ENCODE measurements around the gene ZXDC.

ZXDC gene

DNA sequence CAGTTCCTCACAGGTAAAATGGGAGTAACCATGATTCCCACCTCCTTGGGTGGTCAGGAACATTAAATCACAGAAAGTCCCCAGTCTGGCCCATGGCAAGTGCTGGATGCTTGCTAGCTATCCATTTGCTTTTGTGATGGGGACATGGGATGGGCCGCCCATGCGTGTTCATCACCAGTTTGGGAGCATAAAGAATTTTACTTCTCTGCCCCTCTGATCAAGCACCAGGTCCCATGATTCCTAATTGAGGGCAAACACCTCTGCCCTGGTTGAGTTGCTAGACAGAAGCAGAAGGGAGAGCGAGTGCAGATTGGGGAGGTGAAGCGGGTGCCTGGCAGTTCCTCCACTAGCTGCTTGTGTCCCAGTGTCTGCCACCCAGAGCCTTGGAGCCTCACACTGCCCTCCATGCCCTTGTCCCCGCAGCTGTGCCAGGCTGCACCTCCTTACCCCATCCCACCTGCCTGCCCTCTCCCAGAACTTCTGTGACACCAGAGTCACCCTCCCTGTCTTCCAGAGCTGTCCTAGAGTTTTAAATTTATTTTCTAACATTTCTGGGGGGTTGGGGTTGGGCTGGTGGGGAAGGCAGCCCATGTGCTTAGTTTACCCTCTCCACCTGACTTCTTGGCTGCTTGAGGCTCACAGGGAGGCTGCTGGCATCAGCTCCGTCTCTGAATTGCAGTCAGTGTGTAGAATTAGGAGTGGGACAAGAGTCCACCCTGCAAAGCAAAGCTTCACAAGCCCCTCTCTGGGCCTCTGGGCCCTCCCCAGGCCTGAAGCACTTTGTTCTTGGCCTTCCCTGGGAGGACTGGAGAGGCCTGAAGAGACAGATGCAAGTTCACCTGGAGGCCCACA lies 62.6 kb downstream of the ZXDC start:
- no peak for DNase-seq

DNA sequence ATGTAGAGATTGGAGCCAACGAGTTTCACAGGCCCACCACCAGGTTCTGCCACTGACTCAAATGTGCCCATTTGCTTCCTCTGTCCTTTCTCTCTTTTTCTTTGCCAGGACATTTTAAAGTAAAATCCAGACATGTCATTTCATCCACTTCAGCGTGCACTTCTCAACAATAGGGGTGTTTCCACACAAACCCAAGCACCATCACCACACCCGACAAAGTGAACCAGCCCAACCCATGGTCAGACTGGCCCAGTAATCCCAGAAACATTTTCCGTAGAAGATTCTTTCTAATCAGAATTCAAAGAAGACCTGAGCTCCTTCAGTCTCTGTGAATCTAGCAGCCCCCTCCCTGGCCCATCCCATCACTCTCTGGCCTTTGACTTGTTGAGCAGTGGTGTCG lies 67.6 kb downstream of the ZXDC start:
- no peak for DNase-seq

DNA sequence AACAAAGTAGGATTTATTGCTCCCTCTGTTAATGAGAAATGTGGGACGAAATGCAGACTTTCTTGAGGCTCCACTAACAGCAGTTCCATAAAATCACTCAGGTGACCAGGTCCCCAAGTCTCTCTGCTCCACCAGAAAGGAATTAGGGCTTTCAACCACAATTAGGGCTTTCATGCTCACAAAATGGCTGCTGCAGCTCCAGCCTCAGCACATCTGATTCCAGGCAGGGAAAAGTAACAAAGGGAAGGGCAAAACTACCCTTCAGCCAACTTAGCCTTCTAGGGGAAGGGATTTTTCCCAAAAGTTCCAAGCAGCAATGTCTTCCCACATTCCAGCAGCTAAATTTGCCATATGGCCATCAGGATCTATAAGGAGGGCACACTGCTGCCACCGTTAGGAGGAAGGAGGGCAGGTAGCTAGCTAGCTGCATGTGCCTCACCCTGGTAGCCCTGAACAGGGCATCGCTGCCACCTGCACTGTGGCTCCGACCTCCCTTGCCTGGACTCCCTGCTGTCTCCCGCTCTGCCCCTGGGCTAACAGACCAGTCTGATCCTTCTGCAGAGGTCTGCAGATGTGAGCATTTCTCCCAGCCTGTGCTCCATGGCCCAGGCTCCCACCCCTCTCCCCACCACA lies 68.2 kb downstream of the ZXDC start:
- no peak for DNase-seq

DNA sequence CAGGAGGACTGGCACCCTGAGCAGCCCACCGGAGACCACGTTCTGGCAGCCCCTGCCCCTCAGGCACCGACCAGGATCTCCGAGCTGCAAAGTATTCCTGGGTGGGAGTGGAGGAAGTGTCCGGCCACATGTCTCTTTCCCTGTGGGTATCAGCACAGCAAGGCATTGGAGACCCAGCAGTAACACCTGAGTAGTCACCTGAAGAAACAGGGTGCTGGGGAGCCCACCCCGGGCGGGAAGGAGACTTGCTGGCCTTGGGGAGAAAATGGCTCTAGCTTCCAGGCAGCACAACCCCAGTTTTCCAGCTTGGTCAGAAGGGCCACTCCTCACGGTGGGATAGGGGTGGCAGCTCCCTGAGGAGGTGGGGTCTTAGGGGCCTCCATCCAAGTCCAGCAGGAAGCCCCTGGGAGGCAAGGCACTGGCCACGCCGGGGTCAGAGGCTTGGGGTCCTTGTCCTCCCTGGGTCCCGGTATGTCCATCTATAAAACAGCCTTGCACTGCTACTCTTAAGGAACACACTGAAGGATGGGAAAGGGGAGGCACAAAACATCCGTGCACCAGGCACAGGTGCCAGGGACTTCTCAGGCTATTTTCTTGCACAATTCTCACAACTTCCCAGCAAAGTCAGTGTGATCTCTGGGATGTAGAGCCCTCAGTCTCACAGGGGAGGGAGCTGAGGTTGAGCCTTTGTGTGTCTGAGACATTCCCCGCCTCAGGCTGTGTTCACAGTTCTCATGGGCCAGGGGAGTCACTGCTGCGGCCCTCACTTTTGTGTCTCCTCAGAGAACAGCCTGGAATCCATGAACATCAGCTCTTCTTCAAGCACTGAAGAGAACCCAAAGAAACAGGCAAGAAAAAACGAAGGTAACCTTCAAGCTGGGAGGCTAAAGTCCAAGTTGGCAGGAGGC lies 69.0 kb downstream of the ZXDC start:
- no peak for DNase-seq

DNA sequence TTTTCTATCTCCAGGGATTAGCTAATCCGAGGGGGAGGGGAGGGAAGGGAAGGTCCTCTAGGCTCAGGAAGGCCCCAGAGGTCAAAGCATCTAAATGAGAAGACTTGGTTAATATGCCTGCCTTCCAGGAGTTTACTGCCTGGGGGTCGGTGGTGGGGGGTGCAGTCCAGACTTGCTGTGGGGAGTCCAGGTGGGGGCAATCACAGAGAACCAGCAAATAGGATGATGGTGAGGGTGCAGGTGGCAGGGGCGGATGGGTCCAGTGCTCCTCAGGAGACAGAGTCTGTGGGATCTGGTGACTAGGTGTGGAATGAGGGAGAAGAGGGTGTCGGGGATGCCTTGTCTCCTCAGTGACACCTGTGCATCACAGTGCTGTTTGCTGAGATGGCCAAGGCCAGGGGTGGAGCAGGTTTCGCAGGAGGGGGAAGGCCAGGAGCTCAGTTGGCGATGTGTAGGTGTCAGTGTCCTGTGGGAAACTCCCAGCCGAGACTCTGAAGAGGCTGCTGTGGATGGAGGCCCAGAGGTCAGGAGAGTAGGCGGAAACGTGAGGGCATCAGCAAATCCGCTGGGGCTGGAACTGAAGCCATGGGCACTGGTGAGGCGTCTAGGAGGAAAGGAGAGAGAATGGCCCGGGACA lies 72.9 kb downstream of the ZXDC start:
- no peak for DNase-seq

DNA sequence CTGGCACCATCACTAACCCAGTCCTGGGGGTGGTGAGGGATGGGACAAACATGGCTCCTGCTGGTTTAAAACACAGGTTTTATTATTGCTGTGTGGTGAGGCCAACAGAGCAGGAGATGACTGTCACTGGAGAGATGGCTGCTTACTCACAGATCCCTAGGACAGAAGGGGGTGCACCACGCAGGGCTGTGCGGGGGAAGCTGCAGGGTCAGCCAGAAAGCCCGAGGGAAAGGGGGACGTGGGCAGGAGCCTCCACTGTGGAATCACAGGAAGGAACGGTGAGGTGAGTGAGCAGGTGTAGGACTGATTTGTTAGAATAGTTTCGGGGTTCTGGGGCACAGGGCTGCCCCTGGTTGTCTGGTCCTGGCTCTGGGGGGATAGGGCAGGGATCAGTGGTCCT lies 73.5 kb downstream of the ZXDC start:
- DNase-seq, result no peak

DNA sequence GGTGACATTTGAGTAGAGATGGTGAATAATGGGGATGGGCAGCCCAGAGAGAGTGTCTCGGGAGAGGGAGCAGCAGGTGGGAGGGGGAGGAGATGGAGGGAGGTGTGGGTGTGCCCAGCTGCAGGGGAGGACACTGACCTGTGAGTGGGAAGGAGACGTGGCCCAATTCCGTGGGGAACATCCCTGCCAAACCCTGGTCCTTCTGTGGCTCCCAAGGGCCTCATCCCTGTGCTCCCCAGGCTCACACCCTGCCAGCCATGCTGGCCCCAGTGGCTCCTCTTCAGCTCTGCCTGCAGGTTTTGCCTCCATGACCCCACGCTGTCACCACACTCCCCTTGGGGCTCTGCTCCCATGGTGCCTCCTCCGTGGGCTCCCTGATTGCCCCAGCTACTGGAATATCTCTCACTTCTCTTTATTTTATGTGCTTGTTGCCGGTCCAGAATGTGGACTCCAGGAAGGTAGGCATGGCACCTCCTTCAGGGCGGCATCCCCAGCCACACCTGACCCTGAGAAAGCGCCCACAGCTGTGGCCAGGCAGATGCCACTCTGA lies 74.0 kb downstream of the ZXDC start:
- DNase-seq, result no peak

DNA sequence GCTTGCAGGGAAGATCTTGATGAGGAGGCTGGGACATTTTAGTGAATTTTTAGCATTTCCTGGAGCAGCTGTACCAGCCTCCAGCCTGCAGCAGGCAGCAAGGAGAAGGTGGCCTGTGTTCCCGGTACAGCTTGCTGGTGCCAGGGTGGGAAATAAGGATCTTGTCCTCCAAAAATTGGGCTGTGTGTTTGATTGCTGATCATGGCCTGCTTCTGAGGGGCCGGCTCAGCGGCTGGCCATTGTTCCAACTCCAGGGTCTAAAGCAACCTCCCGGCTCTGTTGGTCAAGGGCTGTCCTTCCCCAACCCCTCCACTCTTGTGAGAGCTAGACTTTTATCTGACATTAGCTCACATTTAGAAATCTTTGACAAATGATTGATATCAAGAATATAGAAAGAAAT lies 75.9 kb downstream of the ZXDC start:
- no peak for DNase-seq

DNA sequence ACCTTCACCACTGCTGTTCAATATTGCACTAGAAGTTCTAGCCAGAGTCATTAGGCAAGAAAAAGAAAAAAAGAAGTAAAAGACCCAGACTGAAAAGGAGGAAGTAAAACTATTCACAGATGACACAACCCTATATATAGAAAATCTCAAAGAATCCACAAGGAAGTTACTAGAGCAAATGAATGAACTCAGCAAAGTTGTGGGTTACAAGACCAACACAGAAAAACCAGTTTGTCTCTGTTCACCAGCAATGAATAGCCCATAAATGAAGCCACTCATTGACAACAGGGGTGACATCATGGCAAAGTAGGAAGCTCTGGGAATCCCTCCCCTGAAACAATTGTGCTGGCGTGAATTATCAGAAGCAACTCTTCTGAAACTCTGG lies 76.3 kb downstream of the ZXDC start:
- DNase-seq, result no peak

DNA sequence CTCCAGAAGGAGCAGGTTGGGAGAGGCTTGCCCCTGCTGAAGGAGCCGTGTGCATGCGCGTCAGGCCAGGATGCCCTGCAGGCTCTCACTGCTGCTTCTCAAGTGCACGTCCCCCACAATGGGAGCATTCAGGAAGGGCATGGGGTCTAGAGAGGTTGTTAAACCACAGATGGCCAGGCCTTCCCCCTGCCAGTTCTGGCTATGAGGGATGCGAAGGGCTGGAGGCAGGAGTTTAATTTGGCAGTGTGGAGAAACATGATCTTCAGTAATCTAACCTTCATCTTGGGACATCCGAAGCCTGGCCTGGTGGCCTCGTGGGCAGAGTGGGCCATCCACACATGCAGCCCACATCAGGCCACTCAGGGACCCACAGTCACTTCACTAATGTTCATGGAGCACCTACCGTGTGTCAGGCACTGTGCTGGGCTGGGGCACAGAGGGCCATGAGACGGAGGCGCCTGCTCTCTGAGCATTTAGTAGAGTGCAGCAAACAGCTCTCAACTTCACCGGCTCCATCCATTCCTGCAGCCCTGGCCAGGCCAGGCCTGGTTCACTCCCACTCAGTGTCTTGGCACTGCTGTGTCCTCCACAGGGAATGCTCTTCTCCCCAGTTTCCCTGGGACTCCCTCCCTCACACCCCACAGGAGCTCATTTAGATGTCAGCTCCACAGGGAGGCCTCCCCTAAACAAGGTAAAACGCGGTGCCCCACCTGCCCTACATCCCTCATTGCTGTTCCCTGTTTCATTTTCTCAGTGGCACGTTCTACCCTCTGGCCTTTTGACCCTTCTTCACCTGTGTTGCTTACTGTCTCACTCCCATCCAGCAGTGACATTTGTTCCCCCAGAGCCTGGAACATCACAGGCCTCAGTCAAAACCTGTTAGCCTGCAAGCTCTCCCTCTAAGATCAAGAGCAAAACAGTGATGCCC lies 77.0 kb downstream of the ZXDC start:
- no peak for DNase-seq

DNA sequence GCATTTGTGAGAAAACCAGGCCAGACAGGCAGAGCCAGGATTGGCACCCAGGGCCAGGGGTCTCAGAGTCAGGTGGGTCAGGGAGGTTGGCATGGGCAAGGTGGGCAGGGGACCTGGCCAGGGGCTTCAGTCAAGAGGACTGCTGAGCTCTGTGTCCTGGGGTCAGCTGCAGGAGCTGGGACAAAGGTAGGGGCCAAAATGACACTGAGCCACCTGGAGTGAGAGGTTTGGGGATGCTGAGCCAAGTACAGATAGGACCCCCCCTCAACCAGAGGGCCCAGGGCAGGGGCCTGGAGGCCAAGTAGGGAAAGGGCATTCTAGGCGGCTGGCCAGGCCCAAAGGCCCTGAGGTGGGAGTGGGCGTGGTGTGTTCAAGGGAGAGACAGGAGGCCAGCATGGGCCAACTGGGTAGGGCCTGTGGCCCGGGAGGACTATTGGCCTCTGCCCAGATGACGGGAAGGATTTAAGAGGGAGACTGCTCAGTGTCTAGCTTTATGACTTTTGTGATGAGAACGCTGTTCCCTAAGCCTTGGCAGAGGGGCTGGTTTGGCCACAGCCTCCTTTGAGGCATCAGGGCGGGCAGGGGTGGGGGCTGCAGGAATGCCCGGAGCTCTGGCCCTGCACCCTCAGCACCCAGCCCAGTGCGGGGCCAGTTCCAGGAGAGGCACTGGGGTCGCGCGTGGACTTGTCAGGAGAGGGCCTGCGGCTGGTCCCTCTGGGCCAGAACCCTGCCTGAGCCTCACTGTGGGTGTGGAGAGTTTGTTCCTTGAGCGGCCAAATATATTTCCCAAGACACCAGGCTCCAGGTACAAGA lies 77.9 kb downstream of the ZXDC start:
- DNase-seq, result no peak

DNA sequence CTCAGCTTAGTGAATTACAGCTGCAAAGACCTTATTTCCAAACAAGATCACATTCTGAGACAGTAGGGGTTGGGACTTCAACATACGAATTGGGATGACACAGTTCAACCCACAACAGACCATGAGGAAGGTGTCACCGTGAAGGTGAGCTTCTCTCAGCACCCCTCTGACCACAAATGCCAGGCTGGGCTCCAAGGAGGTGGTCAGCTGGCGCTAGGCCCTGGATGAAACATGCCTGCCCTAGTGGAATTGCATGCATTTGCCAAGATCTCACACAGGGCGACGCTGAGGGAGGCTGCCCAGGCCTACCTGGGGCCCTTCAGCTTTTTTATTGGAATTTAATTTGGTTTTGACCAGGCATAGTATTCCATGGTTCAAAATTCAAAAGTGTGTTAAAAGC lies 79.2 kb downstream of the ZXDC start:
- DNase-seq, result no peak

DNA sequence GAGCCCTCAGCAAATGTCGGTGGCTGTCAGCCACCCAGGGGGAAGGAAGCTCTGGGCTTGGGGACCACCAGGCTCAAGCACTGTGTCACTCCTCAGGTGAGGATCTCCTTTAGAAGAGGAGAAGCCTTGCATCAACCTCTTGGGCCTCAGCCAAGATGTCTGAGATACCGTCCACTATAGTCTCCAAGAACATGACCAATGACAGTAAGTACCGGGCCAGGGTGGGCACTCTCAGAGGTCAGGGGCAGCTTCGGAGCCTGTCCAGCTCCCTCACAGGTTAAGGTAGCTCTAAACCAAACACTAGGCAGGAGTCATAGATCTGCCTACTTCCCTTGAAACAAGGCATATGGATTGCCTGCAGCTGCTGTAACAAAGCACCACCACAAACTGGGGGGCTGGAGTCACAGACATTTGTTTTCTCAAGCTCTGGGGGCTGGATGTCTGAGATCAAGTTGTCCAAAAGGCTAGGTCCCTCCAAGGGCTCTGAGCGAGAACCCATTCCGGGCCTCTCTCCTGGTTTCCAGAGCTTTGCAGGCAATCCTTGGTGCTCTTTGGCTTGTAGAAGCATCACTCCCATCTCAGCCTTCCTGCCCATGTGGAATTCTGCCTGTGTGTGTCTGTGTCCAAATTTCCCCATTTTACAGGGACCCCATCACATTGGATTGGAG lies 79.7 kb downstream of the ZXDC start:
- DNase-seq, result no peak

DNA sequence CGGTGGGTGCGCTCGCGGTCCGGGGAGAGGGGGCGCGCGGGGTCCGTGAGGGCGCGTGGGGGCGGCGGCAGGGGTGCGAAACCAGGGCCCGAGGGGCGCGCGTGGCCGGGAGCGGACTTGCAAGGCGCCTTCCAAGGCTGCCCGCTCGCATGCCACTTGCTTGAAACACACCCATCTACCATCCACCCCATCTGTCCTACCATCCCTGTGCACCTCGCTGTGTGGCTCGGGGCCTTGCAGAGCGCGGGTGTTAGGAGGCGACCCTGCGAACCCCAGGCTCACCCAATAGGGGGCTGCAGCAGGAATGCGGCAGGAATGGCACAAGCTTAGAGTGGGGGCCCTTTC lies 80.7 kb downstream of the ZXDC start:
- no peak for DNase-seq

DNA sequence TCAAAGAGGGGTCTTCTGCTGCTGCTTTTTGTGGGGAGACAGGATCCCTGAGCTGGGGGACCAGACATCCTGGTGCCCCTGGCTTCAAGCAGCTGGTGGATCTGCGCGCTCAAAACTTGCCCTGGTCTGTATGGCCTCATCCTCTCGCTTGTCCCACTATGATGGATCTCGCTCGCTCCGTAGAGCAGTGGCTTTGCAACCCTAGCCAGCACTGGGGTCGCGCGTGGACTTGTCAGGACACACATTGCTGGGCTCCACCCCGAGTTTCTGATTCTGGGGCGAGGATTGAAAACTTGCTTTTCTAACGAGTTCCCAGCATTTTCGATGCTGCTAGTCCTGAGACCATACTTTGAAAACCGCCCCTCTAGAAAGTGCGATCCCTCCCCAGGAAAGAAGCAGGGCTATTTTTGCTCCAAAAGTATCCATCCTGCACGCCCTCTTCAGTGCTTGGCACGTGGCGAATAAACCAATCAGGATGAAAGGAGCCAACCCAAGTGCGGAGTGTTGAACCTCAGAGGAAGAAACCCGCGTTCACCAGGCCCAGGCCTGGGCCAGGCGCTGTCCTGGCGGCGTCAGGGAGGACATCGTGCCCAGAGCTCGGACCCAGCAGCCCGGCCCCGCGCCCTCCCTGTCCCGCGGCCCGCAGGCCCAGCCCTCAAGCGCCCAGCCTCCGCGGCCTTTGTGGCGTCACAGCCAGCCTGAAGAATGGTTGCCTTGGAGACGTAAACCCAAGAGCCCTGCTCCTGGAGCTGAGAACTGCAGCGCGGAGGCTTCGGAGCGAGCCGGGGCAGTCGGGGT lies 81.3 kb downstream of the ZXDC start, which contains the start of gene CFAP100:
CFAP100 (plus strand) TSS at position 731 of the 798 bp plus-strand sequence. CDS start 1,092 bp downstream, outside the sequence.
- peak; percentile 21 for DNase-seq

DNA sequence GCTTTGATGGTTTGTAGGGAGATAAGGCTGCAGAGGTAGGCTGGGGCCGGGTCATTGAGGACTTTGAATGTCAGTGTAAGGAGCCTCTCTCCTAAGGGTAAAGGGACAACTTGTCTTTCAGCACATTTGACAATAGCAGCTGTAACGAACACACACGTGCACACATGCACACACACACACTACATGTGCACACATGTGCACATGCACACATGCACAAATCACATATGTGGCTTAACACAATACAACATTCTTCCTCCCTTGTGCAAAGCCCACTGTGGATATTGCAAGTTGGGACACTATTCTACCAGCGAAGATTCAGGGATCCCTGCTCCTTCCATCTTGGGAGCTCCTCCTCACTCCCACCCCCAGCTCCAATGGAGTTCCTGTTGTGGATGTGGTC lies 82.1 kb downstream of the ZXDC start:
- DNase-seq, result no peak

DNA sequence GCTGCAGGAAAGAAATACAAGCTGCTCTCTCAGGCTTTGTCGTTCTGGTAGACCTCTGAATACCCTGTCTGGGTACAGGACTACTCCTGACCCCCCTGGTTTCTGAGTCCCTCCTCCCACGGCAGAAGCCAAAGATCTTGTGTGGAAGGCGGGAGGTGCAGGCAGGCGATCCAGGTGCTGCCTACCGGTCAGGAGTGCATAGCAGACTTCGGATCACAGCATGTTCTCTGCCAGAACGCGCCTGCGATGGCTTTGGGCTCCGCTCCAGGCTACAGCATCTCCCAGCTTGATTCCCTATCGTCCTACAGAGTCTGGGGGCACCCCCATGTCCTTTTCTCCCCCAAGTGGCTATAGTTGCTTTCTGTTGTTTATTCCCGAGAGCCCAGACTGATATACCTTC lies 83.4 kb downstream of the ZXDC start:
- no peak for DNase-seq

DNA sequence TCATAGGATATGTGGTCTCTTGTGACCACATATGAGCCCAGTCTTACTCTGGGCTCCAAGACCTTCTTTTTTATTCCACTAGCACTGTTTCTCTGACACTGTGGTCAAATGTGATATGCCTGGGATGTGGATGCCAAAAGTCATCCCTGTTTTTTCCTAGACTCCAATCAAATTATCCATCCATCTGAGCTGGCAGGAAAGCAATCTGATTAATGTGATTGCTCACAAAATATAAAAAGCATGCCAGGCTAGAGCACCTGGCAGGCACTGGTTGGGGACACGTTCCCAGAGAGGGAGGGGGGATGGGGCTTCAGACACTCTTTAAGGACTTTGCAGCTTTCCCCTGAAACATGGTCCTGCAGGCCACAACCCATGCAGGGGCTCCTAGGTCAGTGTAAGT lies 84.1 kb downstream of the ZXDC start:
- no peak for DNase-seq

DNA sequence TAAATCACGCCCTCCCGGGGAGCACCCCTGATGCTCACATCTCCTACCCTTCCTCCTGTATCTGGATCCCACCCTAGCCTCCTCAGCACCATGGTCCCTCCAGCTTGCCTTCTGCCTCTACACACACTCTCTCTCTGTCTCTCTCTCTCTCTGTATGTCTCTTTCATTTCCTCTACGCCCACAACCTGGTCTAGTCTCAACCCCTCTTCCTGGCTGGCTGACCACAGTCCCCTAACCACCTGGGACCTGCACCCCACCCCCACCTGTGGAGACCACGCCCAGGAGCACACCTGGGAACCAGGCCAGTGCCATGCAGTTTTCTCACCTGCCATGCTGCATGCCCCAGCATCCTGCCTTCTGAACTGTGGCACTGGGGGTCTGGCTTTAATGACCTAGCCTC lies 84.9 kb downstream of the ZXDC start:
- no peak for DNase-seq

All from NCI-H510A (cell line).